Vagina (tissue), 2 donors: Measurements from ENCODE around the gene ATXN7L3.
"Not testable (repeated sequence)": the region's sequence is repeated elsewhere in the genome, so short reads cannot be mapped to it uniquely, and the experiment has no call there.

ENCODE experiments used
- POLR2A ChIP-seq, 2 donors: fragments of 450-650 bp; IDR thresholded peaks; one replicate each; pipeline ENCODE4 v1.6.1; 2017; ENCODE audit warnings: antibody characterized with exemption in 2 of 2, mild to moderate bottlenecking in 2 of 2, moderate library complexity in 2 of 2
- POLR2AphosphoS5 ChIP-seq, 2 donors: sonication (generic); formaldehyde crosslinking; IDR thresholded peaks; one replicate each; pipeline ENCODE4 v1.9.0; 2017; ENCODE audit warnings: antibody characterized with exemption in 2 of 2, mild to moderate bottlenecking in 2 of 2, low read depth in 1 of 2; ENCODE audit not compliant: insufficient read depth in 1 of 2
- TF ChIP-seq, protein P1 (sequence below), 3 experiments: fragments of 450-650 bp in 2 of 3; fragments of 200-600 bp in 1 of 3; sonication (generic) in 1 of 3; IDR thresholded peaks; one replicate each; pipeline ENCODE4 v1.5.1; 2017 to 2019; ENCODE audit warnings: antibody characterized with exemption in 3 of 3, mild to moderate bottlenecking in 2 of 3, moderate library complexity in 2 of 3

- TF ChIP-seq, protein P1, sequence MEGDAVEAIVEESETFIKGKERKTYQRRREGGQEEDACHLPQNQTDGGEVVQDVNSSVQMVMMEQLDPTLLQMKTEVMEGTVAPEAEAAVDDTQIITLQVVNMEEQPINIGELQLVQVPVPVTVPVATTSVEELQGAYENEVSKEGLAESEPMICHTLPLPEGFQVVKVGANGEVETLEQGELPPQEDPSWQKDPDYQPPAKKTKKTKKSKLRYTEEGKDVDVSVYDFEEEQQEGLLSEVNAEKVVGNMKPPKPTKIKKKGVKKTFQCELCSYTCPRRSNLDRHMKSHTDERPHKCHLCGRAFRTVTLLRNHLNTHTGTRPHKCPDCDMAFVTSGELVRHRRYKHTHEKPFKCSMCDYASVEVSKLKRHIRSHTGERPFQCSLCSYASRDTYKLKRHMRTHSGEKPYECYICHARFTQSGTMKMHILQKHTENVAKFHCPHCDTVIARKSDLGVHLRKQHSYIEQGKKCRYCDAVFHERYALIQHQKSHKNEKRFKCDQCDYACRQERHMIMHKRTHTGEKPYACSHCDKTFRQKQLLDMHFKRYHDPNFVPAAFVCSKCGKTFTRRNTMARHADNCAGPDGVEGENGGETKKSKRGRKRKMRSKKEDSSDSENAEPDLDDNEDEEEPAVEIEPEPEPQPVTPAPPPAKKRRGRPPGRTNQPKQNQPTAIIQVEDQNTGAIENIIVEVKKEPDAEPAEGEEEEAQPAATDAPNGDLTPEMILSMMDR (IDR thresholded peaks at IDR 0.05): not testable (repeated sequence)
- TF ChIP-seq POLR2A (IDR thresholded peaks at IDR 0.05); POLR2AphosphoS5 (IDR thresholded peaks at IDR 0.05; ENCODE audit: insufficient read depth in 1 of 2, low read depth in 1 of 2): not testable (repeated sequence)
Observed at GRCh38 chr17:44237886-44238285, 38.2 kb upstream of the ATXN7L3 start.
